Liver (tissue), 9 donors: ENCODE data around the gene DEAF1. TPM values are rescaled to one million over a fixed set of nuclear protein-coding genes. Genes with fewer than 3 reads are reported as not detected.

Source experiments
- DNase-seq: peaks from one replicate; pipeline ENCODE4 v3.0.0-alpha.2; 2017; ENCODE audit warnings: low spot score
- H3K27ac ChIP-seq, 2 donors: one replicate each; pipeline ENCODE4 v1.7.0; 2013; ENCODE audit warnings: inconsistent platforms in 2 of 2, low read length in 2 of 2, control low read depth in 1 of 2, low read depth in 1 of 2, mild to moderate bottlenecking in 1 of 2
- H3K27me3 ChIP-seq, 4 donors: one replicate each; pipeline versions ENCODE4 v1.6.1 to v1.7.0; 2013; ENCODE audit warnings: low read length in 3 of 4, inconsistent platforms in 1 of 4, mild to moderate bottlenecking in 1 of 4, moderate library complexity in 1 of 4; ENCODE audit not compliant: control insufficient read depth in 4 of 4, insufficient read depth in 4 of 4
- H3K36me3 ChIP-seq, 4 donors: one replicate each; pipeline versions ENCODE4 v1.6.1 to v1.7.0; 2013; ENCODE audit warnings: low read length in 3 of 4, mild to moderate bottlenecking in 3 of 4, low read depth in 1 of 4, moderate library complexity in 1 of 4; ENCODE audit not compliant: control insufficient read depth in 4 of 4, insufficient read depth in 3 of 4
- H3K4me1 ChIP-seq, 4 donors: one replicate each; pipeline versions ENCODE4 v1.6.1 to v1.7.0; 2013; ENCODE audit warnings: low read length in 3 of 4, mild to moderate bottlenecking in 3 of 4, moderate library complexity in 1 of 4; ENCODE audit not compliant: control insufficient read depth in 4 of 4, insufficient read depth in 4 of 4
- H3K4me3 ChIP-seq, 3 donors: one replicate each; pipeline versions ENCODE4 v1.6.1 to v1.7.0; 2013; ENCODE audit warnings: low read length in 3 of 3, control low read depth in 1 of 3, low read depth in 1 of 3, mild to moderate bottlenecking in 1 of 3
- H3K9ac ChIP-seq, 2 donors: one replicate each; pipeline ENCODE4 v1.7.0; 2013; ENCODE audit warnings: low read length in 2 of 2, mild to moderate bottlenecking in 2 of 2, moderate library complexity in 2 of 2, control low read depth in 1 of 2, low read depth in 1 of 2
- H3K9me3 ChIP-seq, 4 donors: one replicate each; pipeline versions ENCODE4 v1.6.1 to v1.7.0; 2013; ENCODE audit warnings: low read length in 3 of 4; ENCODE audit not compliant: control insufficient read depth in 4 of 4
- ATF3 ChIP-seq: IDR thresholded peaks from 2 replicates; pipeline ENCODE4 v1.6.1; 2016; ENCODE audit warnings: antibody characterized with exemption
- CTCF ChIP-seq: fragments of 150-350 bp; IDR thresholded peaks from 2 replicates; pipeline ENCODE4 v1.5.1; 2017; ENCODE audit warnings: improper control_type of control experiment, low read depth, low read length; ENCODE audit not compliant: missing input control
- EGR1 ChIP-seq, 2 donors: IDR thresholded peaks; 2 replicates each; pipeline ENCODE4 v1.6.1; 2016 to 2018; ENCODE audit warnings: antibody characterized with exemption in 2 of 2, low read depth in 2 of 2
- FOXA1 ChIP-seq: IDR thresholded peaks from 2 replicates; pipeline ENCODE4 v1.6.1; 2016; ENCODE audit warnings: antibody characterized with exemption
- FOXA2 ChIP-seq: IDR thresholded peaks from 2 replicates; pipeline ENCODE4 v1.6.1; 2016; ENCODE audit warnings: antibody characterized with exemption
- GABPA ChIP-seq, 2 donors: IDR thresholded peaks in 1 of 2; conservative IDR thresholded peaks in 1 of 2; 2 replicates each; pipeline ENCODE4 v1.6.1; 2016; ENCODE audit warnings: antibody characterized with exemption in 2 of 2, mild to moderate bottlenecking in 1 of 2, moderate library complexity in 1 of 2
- HNF4A ChIP-seq, 2 donors: conservative IDR thresholded peaks; 2 replicates each; pipeline ENCODE4 v1.6.1; 2016; ENCODE audit warnings: antibody characterized with exemption in 2 of 2, mild to moderate bottlenecking in 2 of 2
- HNF4G ChIP-seq: IDR thresholded peaks from 2 replicates; pipeline ENCODE4 v1.6.1; 2016; ENCODE audit warnings: antibody characterized with exemption
- JUND ChIP-seq, 2 donors: IDR thresholded peaks; 2 replicates each; pipeline ENCODE4 v1.6.1; 2016; ENCODE audit warnings: antibody characterized with exemption in 2 of 2
- NR2F2 ChIP-seq: IDR thresholded peaks from 2 replicates; pipeline ENCODE4 v1.6.1; 2016; ENCODE audit warnings: antibody characterized with exemption
- RAD21 ChIP-seq, 2 donors: IDR thresholded peaks; 2 replicates each; pipeline ENCODE4 v1.6.1; 2016; ENCODE audit warnings: antibody characterized with exemption in 2 of 2, mild to moderate bottlenecking in 2 of 2
- REST ChIP-seq: IDR thresholded peaks from 2 replicates; pipeline ENCODE4 v1.6.1; 2016; ENCODE audit warnings: antibody characterized with exemption, mild to moderate bottlenecking
- RXRA ChIP-seq, 2 donors: IDR thresholded peaks; 2 replicates each; pipeline ENCODE4 v1.6.1; 2017 to 2018; ENCODE audit warnings: antibody characterized with exemption in 2 of 2, mild to moderate bottlenecking in 1 of 2
- SP1 ChIP-seq: IDR thresholded peaks from 2 replicates; pipeline ENCODE4 v1.6.1; 2018; ENCODE audit warnings: antibody characterized with exemption, mild to moderate bottlenecking
- TAF1 ChIP-seq: conservative IDR thresholded peaks from 2 replicates; pipeline ENCODE4 v1.6.1; 2016; ENCODE audit warnings: antibody characterized with exemption, mild to moderate bottlenecking
- YY1 ChIP-seq: IDR thresholded peaks from 2 replicates; pipeline ENCODE4 v1.6.1; 2016; ENCODE audit warnings: antibody characterized with exemption, mild to moderate bottlenecking
- WGBS: extraction: QIAGEN DNeasy Blood & Tissue Kit; methylation state at CpG from one replicate; pipeline ENCODE4 v1.1.7; 2013; 5-methylcytosine and 5-hydroxymethylcytosine counted together
- polyA plus RNA-seq, 2 donors: library from polyadenylated mRNA; stranded (reverse) in 1 of 2; unstranded in 1 of 2; fragments of 200-250 nt in 1 of 2; fragments of >200 nt in 1 of 2; fragmentation: Nextera tagmentation in 1 of 2; extraction: Ambion mirVana in 1 of 2; gene quantifications; one replicate each; pipeline versions ENCODE4 v1.2.1 to v1.2.3, GENCODE V29; 2013 to 2015
- total RNA-seq, 2 donors: library from RNA; depleted of rRNA; stranded (reverse); fragments of >200 nt; gene quantifications; one replicate each; pipeline ENCODE4 v1.2.3, GENCODE V29; 2014
- TF ChIP-seq, protein P1 (sequence below): IDR thresholded peaks from 2 replicates; pipeline ENCODE4 v1.6.1; 2016; ENCODE audit warnings: antibody characterized with exemption
- TF ChIP-seq, protein P2 (sequence below): IDR thresholded peaks from 2 replicates; pipeline ENCODE4 v1.6.1; 2016; ENCODE audit warnings: antibody characterized with exemption
- donor health status: healthy.
- donor health status: healthy.
- donor health status: healthy.
- donor health status: healthy.
- donor health status: healthy.

The DEAF1 gene
- total and polyA plus RNA-seq, 4 donors = 7.0 to 11.4 (median 10.1) TPM

DNA sequence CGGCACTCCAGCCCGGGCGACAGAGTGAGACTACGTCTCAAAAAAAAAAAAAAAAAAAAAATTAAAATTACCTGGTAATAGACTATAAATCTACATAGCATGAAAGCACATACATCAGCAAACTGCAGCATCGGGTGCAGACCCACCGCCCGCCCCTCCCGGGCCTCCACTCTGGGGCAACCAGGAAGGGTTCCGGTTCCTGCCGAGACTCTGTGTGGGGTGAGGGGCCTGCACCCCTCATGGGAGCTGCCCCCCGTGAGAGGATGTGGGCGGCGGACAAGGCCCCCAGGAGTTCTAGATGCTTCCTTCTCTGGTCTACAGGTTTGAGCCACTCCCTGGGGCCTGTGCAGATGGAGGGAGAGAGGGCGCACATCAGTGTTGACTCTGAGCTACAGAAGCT is 48.8 kb downstream of the DEAF1 start:
- WGBS = 88% methylated on average over 14 of the region's 14 CpGs
- H3K27me3 ChIP-seq = no peaks in the 10 kb centered on the region
- no peak for TF ChIP-seq EGR1 (IDR thresholded peaks at IDR 0.05; ENCODE audit: low read depth in 2 of 2)
- no peak for TF ChIP-seq CTCF
- TF ChIP-seq, protein P1, sequence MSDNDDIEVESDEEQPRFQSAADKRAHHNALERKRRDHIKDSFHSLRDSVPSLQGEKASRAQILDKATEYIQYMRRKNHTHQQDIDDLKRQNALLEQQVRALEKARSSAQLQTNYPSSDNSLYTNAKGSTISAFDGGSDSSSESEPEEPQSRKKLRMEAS = no peak
- no peak for TF ChIP-seq NR2F2
- no peak for TF ChIP-seq REST
- TF ChIP-seq JUND (IDR thresholded peaks at IDR 0.05) = no peak
- TF ChIP-seq GABPA (IDR thresholded peaks at IDR 0.05 in 1 of 2, conservative IDR thresholded peaks at IDR 0.05 in 1 of 2) = no peak
- no peak for TF ChIP-seq ATF3
- no peak for TF ChIP-seq RXRA (IDR thresholded peaks at IDR 0.05)
- TF ChIP-seq TAF1 = no peak
- no peak for TF ChIP-seq RAD21 (IDR thresholded peaks at IDR 0.05)
- TF ChIP-seq HNF4A (conservative IDR thresholded peaks at IDR 0.05) = no peak
- TF ChIP-seq FOXA1 = no peak
- no peak for TF ChIP-seq HNF4G
- TF ChIP-seq YY1 = no peak
- TF ChIP-seq SP1 = no peak
- TF ChIP-seq, protein P2, sequence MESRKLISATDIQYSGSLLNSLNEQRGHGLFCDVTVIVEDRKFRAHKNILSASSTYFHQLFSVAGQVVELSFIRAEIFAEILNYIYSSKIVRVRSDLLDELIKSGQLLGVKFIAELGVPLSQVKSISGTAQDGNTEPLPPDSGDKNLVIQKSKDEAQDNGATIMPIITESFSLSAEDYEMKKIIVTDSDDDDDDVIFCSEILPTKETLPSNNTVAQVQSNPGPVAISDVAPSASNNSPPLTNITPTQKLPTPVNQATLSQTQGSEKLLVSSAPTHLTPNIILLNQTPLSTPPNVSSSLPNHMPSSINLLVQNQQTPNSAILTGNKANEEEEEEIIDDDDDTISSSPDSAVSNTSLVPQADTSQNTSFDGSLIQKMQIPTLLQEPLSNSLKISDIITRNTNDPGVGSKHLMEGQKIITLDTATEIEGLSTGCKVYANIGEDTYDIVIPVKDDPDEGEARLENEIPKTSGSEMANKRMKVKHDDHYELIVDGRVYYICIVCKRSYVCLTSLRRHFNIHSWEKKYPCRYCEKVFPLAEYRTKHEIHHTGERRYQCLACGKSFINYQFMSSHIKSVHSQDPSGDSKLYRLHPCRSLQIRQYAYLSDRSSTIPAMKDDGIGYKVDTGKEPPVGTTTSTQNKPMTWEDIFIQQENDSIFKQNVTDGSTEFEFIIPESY = no peak

DNA sequence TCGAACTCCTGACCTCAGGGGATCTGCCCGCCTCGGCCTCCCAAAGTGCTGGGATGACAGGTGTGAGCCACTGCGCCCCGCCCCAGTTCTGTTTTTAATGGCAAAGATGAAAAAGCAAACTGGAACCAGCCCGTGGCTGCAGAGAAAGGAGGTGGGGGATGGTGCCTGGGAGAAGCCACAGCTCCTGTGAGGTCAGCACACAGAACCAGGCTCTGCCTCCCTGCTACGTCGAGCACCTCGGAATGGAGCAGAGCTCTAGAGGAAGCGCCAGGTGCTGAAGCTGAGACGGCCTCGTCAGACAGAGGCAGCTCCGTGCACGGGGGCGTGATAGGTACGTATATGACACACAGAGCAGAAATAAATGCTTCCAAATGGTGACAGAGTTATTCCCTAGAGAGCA is 49.5 kb downstream of the DEAF1 start:
- H3K27ac ChIP-seq = no peak overlapping the region
- H3K4me3 ChIP-seq = no peak overlapping the region
- no peak for DNase-seq
- H3K4me1 ChIP-seq = peaks cover 2 to 11% (median 5%) of the 10 kb centered on the region in 4 donors
- H3K9ac ChIP-seq = no peak overlapping the region
- H3K36me3 ChIP-seq = peaks cover 0 to 8% (median 2%) of the 10 kb centered on the region in 4 donors
- WGBS = 89% methylated on average over 16 of the region's 16 CpGs
- H3K27me3 ChIP-seq = no peaks in the 10 kb centered on the region
- H3K9me3 ChIP-seq = no peaks in the 10 kb centered on the region
- TF ChIP-seq FOXA2 (no peak), RAD21 (IDR thresholded peaks at IDR 0.05) (no peak), REST (no peak), NR2F2 (no peak), FOXA1 (no peak), ATF3 (no peak), TAF1 (no peak), HNF4A (conservative IDR thresholded peaks at IDR 0.05) (no peak), EGR1 (IDR thresholded peaks at IDR 0.05; ENCODE audit: low read depth in 2 of 2) (no peak)
- TF ChIP-seq, protein P2 = no peak

More for the DNA sequence above, 48.8 kb downstream of the DEAF1 start:
- peaks cover 2 to 11% (median 5%) of the 10 kb centered on the region in 4 donors for H3K4me1 ChIP-seq
- no peak for DNase-seq
- H3K36me3 ChIP-seq = peaks cover 0 to 8% (median 4%) of the 10 kb centered on the region in 4 donors
- no peak overlapping the region for H3K4me3 ChIP-seq
- H3K9me3 ChIP-seq = no peaks in the 10 kb centered on the region
- H3K27ac ChIP-seq = no peak overlapping the region
- H3K9ac ChIP-seq = no peak overlapping the region
